Body of pancreas (tissue), 4 donors: ENCODE results near the gene PIGH.

Experiments used
- CTCF ChIP-seq, 7 experiments: fragments of 450-650 bp in 4 of 7; fragments of 200-600 bp in 3 of 7; sonication (generic) in 3 of 7; IDR thresholded peaks; one replicate each; pipeline ENCODE4 v1.5.1; 2016 to 2019; ENCODE audit warnings: antibody characterized with exemption in 7 of 7
- POLR2A ChIP-seq, 3 donors: fragments of 450-650 bp; IDR thresholded peaks; one replicate each; pipeline ENCODE4 v1.6.1; 2016; ENCODE audit warnings: antibody characterized with exemption in 3 of 3, mild to moderate bottlenecking in 2 of 3

- TF ChIP-seq POLR2A (IDR thresholded peaks at IDR 0.05) (no peak), CTCF (IDR thresholded peaks at IDR 0.05) (no peak)
These were observed 36.4 kb upstream of the PIGH start for GRCh38 chr14:67636361-67636919.
